Subcutaneous adipose tissue (tissue), 4 donors: ENCODE results near the gene ANKLE1. TPM values are rescaled to one million over a fixed set of nuclear protein-coding genes. Genes with fewer than 3 reads are reported as not detected.

Experiments used
- total RNA-seq, 4 donors: library from RNA; depleted of rRNA; stranded (reverse); fragments of >200 nt; gene quantifications; one replicate each; pipeline ENCODE4 v1.1.0, GENCODE V29; 2016
- TF ChIP-seq, protein P1 (sequence below): fragments of 450-650 bp; IDR thresholded peaks from one replicate; pipeline ENCODE4 v1.5.1; 2016; ENCODE audit warnings: low read depth, mild to moderate bottlenecking, control low read depth, antibody characterized with exemption, moderate library complexity

The ANKLE1 gene
- total RNA-seq, 4 donors from 2014 or later: 0.22 to 0.51 TPM; not detected in 2

DNA sequence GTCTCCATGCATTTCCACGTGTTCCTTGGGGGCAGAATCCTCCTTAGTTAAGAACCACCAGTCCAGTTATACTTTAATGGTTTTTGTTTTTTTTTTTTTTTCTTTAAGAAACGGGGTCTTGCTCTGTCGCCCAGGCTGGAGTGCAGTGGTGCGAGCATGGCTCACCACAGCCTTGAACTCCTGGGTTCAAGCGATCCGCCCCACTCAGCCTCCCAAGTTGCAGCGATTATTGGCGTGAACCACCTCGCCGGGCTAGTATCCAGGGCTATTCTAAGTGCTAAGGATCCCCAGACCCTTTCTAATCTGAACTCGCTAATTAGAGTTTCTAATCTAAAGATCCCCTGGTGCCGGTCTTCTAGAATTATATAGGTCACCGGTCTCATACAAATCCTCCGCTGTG, 11.9 kb downstream of the ANKLE1 start:
- TF ChIP-seq, protein P1, sequence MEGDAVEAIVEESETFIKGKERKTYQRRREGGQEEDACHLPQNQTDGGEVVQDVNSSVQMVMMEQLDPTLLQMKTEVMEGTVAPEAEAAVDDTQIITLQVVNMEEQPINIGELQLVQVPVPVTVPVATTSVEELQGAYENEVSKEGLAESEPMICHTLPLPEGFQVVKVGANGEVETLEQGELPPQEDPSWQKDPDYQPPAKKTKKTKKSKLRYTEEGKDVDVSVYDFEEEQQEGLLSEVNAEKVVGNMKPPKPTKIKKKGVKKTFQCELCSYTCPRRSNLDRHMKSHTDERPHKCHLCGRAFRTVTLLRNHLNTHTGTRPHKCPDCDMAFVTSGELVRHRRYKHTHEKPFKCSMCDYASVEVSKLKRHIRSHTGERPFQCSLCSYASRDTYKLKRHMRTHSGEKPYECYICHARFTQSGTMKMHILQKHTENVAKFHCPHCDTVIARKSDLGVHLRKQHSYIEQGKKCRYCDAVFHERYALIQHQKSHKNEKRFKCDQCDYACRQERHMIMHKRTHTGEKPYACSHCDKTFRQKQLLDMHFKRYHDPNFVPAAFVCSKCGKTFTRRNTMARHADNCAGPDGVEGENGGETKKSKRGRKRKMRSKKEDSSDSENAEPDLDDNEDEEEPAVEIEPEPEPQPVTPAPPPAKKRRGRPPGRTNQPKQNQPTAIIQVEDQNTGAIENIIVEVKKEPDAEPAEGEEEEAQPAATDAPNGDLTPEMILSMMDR: no peak

DNA sequence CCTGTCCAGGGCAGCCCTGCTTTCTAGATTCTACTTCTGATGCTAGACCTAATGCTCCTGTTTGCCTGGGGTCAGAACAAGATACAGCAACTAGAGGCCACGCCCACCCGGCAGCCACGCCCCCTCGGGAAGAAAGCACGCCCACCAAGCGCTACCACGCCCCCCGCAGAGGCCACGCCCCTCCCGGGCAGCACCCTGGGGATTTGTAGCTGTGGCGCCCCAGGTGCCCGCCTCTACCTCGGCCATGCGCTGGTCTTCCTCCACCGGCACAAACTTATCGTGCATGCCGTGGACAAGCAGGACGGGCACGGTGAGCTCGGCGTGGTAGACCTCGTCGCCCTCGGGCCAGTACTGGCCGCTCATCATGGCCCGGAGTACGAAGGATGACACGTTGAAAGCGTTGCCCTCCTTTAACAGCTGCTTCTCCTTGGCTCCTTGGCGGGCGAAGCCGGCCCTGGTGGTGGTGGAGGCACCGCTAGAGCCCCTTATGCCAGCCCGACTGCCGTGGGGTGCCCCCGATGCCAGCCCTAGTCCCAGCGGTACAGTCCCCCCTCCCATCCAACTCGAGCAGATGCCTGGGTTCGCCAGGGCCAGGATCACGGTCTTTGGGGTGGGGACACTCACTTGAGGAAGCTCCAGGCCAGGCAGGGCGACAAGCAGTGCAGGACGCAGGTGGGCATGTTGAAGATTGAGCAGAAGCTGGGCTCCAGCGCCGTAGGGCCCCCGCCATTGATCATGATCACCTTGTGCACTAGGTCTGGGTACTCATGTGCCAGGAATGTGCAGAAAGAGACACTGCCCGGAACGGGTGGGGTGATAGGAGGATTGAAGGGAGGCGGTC, 12.6 kb downstream of the ANKLE1 start:
- TF ChIP-seq, protein P1: no peak

DNA sequence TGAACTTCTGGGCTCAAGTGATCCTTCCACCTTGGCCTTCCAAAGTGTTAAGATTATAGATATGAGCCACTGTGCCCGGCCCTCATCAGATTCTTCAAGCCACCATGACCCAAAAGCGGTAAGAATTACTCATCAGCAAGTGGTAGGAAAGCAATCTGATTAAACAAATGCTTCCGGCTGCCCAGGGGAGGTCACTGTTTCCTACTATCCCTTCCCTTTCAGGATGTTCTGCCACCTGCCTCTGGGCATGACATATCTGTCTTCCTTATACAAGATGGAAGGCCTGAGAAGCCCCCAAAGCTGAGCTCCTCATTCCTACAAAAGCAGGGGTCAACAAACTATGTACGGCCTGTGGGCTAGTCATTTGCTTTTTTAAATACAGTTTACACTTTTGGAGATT, 14.6 kb downstream of the ANKLE1 start:
- TF ChIP-seq, protein P1: no peak

DNA sequence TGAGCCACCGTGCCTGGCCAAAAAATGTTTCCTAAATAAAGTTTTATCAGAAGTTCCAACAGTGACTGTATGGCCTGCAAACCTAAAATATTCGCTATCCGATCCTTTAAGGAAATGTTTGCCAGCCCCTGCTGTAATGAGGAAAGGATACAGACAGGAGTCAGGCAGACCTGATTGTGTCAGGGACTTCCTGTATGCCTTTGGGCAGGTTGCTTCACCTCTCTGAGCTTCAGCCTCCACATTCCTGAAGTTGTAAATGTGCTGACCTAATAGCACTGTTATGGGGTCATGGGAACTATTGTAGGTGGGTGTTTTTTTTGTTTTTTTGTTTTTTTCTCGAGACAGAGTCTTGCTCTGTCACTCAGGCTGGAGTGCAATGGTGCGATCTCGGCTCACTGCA, 15.3 kb downstream of the ANKLE1 start:
- TF ChIP-seq, protein P1: no peak

DNA sequence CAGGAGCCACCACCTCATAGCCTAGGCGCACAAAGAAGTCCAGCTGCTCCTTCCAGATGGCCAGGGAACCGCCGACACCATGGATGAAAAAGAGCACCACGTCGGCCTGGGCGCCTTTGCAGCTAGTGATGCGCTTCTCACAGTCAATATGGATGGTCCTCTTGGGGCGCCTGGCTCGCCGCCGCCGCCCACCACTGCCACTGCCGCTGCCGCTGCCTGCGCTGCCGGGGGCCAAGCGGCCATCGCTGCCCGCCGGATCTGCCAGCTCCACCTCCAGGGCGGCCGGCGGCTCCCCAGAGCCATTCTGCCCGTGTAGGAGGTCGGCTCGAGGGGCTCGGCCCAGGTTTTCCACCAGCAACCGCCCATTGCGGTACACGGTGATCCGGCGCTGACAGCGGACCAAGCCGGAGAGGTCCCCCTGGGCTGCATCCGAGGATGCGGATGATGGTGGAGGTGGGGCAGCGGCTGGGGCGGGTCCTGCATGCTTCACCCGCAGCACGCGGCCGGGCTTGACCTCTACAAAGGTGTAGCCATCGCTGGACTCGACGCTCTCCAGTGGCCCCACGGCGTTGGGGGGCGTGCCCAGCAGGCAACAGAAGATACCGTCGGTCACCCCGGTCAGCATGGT, 19.4 kb downstream of the ANKLE1 start:
- TF ChIP-seq, protein P1: no peak

DNA sequence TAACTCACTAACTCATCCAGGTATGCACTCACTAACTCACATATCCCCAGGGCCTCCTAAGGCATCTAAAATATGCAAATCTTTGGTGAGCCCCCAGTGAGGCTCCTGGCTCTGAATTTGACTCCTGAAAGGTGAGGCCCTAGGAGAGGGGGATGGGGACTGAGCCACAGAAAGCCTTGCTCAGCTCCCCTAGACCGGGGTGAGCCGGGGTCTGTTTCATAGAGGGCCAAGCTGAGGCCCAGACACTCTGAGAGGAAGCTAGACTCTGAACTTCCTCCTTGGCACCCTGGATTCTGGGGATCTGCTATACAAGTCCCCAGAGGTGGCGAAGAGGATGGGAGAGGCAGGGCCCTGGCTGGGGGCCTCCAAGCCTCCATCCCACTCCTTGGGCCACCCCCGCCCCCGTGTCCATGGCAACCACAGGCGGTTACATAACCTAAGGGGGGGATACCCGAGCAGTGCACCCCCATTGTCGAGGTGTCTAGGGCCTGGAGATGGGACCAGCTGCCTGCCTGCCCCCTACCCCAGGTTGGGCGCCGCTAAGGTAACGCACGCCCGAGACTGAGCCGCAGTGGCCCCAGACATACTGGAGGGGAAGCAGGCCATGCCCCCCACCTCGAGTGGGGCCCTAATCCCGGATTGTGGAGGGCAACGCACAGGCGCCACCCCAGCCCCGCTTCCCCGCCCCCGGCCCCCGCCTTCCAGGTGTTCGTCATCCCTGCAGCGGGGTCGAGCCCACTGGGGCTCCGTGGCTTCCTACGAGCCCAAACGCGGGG, 20.9 kb downstream of the ANKLE1 start:
- TF ChIP-seq, protein P1: no peak
